ENCODE results near the gene COL15A1.
A peak's percentile ranks its signal among the peaks of the same experiment; 100 is the strongest.

The COL15A1 gene

DNA sequence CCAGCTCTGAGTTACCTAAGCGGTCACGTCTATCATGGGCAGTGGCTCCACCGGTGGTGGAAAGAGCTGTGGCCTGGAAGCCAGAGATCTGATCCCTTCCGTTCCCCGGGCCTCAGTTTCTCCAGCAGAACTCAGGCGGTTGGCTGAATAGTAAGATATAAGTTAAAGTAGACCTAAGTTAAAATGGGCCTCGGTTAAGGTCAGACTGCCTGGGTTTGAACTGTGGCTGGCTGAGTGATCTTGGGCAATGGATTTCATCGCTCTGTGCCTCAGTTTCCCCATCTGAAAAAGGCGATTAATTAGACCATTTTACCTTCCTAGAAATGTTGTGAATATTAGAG, 997 bp downstream of the COL15A1 start:
- peaks cover 41% of the 10 kb centered on the region for H3K27me3 ChIP-seq (ENCODE audit: insufficient read depth, poor library complexity, severe bottlenecking)
- H3K27ac ChIP-seq (replicated peaks): no peak overlapping the region
- H3K4me3 ChIP-seq (replicated peaks; ENCODE audit: insufficient read depth, low read length): no peak overlapping the region

DNA sequence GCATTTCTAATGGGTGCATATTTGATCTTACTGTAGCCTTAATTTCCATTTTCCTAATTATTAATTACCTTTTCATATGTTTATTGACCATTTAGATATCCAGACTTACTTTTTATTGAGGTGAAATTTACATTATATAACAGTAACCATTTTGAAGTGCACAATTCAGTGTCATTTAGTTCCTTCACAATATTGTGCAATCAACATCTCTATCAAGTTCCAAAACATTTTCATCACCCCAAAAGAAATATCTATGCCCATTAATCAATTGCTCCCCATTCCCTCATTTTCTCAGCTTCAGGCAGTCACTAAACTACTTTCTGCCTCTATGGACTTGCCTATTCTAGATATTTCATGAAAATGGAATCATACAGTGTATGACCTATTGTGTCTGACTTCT, 5.9 kb downstream of the COL15A1 start:
- DNase-seq (ENCODE audit: low read depth in 1 of 2, low spot score in 1 of 2): no peak
- no peak overlapping the region for H3K27ac ChIP-seq (replicated peaks)
- peaks cover 15% of the 10 kb centered on the region for H3K27me3 ChIP-seq (ENCODE audit: insufficient read depth, poor library complexity, severe bottlenecking)
- no peak for TF ChIP-seq GABPA (IDR thresholded peaks at IDR 0.05; ENCODE audit: low read depth)
- TF ChIP-seq POLR2AphosphoS5 (IDR thresholded peaks at IDR 0.05; ENCODE audit: low read depth): no peak
- no peak for TF ChIP-seq SPI1 (IDR thresholded peaks at IDR 0.05; ENCODE audit: borderline replicate concordance, low read depth)
- TF ChIP-seq, protein P1, sequence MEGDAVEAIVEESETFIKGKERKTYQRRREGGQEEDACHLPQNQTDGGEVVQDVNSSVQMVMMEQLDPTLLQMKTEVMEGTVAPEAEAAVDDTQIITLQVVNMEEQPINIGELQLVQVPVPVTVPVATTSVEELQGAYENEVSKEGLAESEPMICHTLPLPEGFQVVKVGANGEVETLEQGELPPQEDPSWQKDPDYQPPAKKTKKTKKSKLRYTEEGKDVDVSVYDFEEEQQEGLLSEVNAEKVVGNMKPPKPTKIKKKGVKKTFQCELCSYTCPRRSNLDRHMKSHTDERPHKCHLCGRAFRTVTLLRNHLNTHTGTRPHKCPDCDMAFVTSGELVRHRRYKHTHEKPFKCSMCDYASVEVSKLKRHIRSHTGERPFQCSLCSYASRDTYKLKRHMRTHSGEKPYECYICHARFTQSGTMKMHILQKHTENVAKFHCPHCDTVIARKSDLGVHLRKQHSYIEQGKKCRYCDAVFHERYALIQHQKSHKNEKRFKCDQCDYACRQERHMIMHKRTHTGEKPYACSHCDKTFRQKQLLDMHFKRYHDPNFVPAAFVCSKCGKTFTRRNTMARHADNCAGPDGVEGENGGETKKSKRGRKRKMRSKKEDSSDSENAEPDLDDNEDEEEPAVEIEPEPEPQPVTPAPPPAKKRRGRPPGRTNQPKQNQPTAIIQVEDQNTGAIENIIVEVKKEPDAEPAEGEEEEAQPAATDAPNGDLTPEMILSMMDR (IDR thresholded peaks at IDR 0.05; ENCODE audit: insufficient read depth, low read length): no peak
- TF ChIP-seq, protein P2, sequence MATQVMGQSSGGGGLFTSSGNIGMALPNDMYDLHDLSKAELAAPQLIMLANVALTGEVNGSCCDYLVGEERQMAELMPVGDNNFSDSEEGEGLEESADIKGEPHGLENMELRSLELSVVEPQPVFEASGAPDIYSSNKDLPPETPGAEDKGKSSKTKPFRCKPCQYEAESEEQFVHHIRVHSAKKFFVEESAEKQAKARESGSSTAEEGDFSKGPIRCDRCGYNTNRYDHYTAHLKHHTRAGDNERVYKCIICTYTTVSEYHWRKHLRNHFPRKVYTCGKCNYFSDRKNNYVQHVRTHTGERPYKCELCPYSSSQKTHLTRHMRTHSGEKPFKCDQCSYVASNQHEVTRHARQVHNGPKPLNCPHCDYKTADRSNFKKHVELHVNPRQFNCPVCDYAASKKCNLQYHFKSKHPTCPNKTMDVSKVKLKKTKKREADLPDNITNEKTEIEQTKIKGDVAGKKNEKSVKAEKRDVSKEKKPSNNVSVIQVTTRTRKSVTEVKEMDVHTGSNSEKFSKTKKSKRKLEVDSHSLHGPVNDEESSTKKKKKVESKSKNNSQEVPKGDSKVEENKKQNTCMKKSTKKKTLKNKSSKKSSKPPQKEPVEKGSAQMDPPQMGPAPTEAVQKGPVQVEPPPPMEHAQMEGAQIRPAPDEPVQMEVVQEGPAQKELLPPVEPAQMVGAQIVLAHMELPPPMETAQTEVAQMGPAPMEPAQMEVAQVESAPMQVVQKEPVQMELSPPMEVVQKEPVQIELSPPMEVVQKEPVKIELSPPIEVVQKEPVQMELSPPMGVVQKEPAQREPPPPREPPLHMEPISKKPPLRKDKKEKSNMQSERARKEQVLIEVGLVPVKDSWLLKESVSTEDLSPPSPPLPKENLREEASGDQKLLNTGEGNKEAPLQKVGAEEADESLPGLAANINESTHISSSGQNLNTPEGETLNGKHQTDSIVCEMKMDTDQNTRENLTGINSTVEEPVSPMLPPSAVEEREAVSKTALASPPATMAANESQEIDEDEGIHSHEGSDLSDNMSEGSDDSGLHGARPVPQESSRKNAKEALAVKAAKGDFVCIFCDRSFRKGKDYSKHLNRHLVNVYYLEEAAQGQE (IDR thresholded peaks at IDR 0.05; ENCODE audit: insufficient replicate concordance, low read depth): no peak
- H3K4me3 ChIP-seq (replicated peaks; ENCODE audit: insufficient read depth, low read length): no peak overlapping the region

More for the DNA sequence above, 997 bp downstream of the COL15A1 start:
- DNase-seq (ENCODE audit: low read depth in 1 of 2, low spot score in 1 of 2): no peak
- TF ChIP-seq SPI1 (IDR thresholded peaks at IDR 0.05; ENCODE audit: borderline replicate concordance, low read depth): 0 out of 2 replicates have a peak, but pooled peaks have one; percentile 66
- no peak for TF ChIP-seq POLR2AphosphoS5 (IDR thresholded peaks at IDR 0.05; ENCODE audit: low read depth)
- TF ChIP-seq, protein P2 (IDR thresholded peaks at IDR 0.05; ENCODE audit: insufficient replicate concordance, low read depth): no peak
- TF ChIP-seq, protein P1 (IDR thresholded peaks at IDR 0.05; ENCODE audit: insufficient read depth, low read length): no peak
- TF ChIP-seq GABPA (IDR thresholded peaks at IDR 0.05; ENCODE audit: low read depth): no peak

DNA sequence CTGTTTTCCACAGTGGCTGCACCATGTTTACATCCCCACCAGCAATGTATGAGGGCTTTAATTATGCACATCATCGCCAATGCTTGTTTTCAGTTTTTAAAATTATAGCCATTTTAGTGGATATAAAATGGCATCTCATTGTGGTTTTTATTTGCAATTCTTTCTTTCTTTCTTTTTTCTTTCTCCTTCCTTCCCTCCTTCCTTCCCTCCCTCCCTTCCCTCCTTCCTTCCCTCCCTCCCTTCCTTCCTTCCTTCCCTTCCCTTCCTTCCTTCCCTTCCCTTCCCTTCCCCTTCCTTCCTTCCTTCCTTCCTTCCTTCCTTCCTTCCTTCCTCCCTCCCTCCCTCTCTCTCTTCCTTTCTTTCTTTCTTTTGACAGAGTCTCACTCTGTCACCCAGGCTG, 6.6 kb downstream of the COL15A1 start:
- peaks cover 8% of the 10 kb centered on the region for H3K27me3 ChIP-seq (ENCODE audit: insufficient read depth, poor library complexity, severe bottlenecking)
- TF ChIP-seq GABPA (IDR thresholded peaks at IDR 0.05; ENCODE audit: low read depth): no peak
- TF ChIP-seq, protein P2 (IDR thresholded peaks at IDR 0.05; ENCODE audit: insufficient replicate concordance, low read depth): no peak
- TF ChIP-seq POLR2AphosphoS5 (IDR thresholded peaks at IDR 0.05; ENCODE audit: low read depth): no peak
- TF ChIP-seq, protein P1 (IDR thresholded peaks at IDR 0.05; ENCODE audit: insufficient read depth, low read length): no peak
- TF ChIP-seq SPI1 (IDR thresholded peaks at IDR 0.05; ENCODE audit: borderline replicate concordance, low read depth): no peak
- no peak overlapping the region for H3K27ac ChIP-seq (replicated peaks)
- DNase-seq (ENCODE audit: low read depth in 1 of 2, low spot score in 1 of 2): no peak
- H3K4me3 ChIP-seq (replicated peaks; ENCODE audit: insufficient read depth, low read length): no peak overlapping the region
